ENCODE measurements around the gene KMO.

DNA sequence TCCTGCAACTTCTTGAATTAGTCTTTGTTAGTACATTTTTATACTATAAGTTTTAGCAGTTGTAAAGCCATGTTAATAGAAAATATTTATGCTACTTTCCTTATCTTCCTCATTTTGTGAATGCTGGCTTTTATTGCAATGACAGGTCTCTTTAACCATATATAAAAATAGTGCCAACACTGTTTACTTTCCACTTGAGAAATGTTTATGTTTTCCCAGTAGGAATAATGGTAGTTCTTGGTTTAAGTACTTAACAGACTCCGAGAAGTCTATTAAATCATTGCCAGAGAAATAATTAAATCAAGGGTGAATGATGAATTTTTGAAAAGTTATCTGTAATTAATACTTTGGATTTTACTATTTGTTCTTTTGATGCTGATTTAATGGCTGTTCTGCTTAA is 98.3 kb downstream of the KMO start:
- TF ChIP-seq, protein P1, sequence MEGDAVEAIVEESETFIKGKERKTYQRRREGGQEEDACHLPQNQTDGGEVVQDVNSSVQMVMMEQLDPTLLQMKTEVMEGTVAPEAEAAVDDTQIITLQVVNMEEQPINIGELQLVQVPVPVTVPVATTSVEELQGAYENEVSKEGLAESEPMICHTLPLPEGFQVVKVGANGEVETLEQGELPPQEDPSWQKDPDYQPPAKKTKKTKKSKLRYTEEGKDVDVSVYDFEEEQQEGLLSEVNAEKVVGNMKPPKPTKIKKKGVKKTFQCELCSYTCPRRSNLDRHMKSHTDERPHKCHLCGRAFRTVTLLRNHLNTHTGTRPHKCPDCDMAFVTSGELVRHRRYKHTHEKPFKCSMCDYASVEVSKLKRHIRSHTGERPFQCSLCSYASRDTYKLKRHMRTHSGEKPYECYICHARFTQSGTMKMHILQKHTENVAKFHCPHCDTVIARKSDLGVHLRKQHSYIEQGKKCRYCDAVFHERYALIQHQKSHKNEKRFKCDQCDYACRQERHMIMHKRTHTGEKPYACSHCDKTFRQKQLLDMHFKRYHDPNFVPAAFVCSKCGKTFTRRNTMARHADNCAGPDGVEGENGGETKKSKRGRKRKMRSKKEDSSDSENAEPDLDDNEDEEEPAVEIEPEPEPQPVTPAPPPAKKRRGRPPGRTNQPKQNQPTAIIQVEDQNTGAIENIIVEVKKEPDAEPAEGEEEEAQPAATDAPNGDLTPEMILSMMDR (CRISPR knock-in tag; IDR thresholded peaks at IDR 0.05) = no peak
- TF ChIP-seq POLR2AphosphoS5 (IDR thresholded peaks at IDR 0.05; ENCODE audit: low read depth, low read length) = no peak
- no peak for TF ChIP-seq NBN (conservative IDR thresholded peaks at IDR 0.05)
- no peak for TF ChIP-seq ERF (CRISPR knock-in tag; IDR thresholded peaks at IDR 0.05)
- no peak for TF ChIP-seq XRCC5 (optimal IDR thresholded peaks at IDR 0.05; ENCODE audit: low read length)
- TF ChIP-seq POLR2A (IDR thresholded peaks at IDR 0.05; ENCODE audit: insufficient read depth in 1 of 2, low read depth in 2 of 2, low read length in 2 of 2) = no peak
- no peak for TF ChIP-seq FOXP1 (IDR thresholded peaks at IDR 0.05)
- no peak for TF ChIP-seq FOXP1 (CRISPR knock-in tag; IDR thresholded peaks at IDR 0.05)
- no peak for TF ChIP-seq EZH2 (conservative IDR thresholded peaks at IDR 0.05; ENCODE audit: low read depth, low read length)
- TF ChIP-seq, protein P2, sequence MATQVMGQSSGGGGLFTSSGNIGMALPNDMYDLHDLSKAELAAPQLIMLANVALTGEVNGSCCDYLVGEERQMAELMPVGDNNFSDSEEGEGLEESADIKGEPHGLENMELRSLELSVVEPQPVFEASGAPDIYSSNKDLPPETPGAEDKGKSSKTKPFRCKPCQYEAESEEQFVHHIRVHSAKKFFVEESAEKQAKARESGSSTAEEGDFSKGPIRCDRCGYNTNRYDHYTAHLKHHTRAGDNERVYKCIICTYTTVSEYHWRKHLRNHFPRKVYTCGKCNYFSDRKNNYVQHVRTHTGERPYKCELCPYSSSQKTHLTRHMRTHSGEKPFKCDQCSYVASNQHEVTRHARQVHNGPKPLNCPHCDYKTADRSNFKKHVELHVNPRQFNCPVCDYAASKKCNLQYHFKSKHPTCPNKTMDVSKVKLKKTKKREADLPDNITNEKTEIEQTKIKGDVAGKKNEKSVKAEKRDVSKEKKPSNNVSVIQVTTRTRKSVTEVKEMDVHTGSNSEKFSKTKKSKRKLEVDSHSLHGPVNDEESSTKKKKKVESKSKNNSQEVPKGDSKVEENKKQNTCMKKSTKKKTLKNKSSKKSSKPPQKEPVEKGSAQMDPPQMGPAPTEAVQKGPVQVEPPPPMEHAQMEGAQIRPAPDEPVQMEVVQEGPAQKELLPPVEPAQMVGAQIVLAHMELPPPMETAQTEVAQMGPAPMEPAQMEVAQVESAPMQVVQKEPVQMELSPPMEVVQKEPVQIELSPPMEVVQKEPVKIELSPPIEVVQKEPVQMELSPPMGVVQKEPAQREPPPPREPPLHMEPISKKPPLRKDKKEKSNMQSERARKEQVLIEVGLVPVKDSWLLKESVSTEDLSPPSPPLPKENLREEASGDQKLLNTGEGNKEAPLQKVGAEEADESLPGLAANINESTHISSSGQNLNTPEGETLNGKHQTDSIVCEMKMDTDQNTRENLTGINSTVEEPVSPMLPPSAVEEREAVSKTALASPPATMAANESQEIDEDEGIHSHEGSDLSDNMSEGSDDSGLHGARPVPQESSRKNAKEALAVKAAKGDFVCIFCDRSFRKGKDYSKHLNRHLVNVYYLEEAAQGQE (IDR thresholded peaks at IDR 0.05; ENCODE audit: borderline replicate concordance in 1 of 2, low read depth in 1 of 2, low read length in 2 of 2) = no peak
- TF ChIP-seq PRMT3 (CRISPR knock-in tag; IDR thresholded peaks at IDR 0.05; ENCODE audit: borderline replicate concordance, low read depth) = no peak
- TF ChIP-seq, protein P3, sequence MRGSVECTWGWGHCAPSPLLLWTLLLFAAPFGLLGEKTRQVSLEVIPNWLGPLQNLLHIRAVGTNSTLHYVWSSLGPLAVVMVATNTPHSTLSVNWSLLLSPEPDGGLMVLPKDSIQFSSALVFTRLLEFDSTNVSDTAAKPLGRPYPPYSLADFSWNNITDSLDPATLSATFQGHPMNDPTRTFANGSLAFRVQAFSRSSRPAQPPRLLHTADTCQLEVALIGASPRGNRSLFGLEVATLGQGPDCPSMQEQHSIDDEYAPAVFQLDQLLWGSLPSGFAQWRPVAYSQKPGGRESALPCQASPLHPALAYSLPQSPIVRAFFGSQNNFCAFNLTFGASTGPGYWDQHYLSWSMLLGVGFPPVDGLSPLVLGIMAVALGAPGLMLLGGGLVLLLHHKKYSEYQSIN (CRISPR knock-in tag; IDR thresholded peaks at IDR 0.05; ENCODE audit: borderline replicate concordance) = no peak
- no peak for TF ChIP-seq RFX5 (IDR thresholded peaks at IDR 0.05; ENCODE audit: low read depth, low read length)
- no peak for TF ChIP-seq IRF2 (CRISPR knock-in tag; IDR thresholded peaks at IDR 0.05)
- TF ChIP-seq ETV6 (CRISPR knock-in tag; conservative IDR thresholded peaks at IDR 0.05) = no peak

All from HepG2 (cell line).